ENCODE results near the gene YY1.
"Not testable (repeated sequence)": the region's sequence is repeated elsewhere in the genome, so short reads cannot be mapped to it uniquely, and the experiment has no call there.

Gene YY1

DNA sequence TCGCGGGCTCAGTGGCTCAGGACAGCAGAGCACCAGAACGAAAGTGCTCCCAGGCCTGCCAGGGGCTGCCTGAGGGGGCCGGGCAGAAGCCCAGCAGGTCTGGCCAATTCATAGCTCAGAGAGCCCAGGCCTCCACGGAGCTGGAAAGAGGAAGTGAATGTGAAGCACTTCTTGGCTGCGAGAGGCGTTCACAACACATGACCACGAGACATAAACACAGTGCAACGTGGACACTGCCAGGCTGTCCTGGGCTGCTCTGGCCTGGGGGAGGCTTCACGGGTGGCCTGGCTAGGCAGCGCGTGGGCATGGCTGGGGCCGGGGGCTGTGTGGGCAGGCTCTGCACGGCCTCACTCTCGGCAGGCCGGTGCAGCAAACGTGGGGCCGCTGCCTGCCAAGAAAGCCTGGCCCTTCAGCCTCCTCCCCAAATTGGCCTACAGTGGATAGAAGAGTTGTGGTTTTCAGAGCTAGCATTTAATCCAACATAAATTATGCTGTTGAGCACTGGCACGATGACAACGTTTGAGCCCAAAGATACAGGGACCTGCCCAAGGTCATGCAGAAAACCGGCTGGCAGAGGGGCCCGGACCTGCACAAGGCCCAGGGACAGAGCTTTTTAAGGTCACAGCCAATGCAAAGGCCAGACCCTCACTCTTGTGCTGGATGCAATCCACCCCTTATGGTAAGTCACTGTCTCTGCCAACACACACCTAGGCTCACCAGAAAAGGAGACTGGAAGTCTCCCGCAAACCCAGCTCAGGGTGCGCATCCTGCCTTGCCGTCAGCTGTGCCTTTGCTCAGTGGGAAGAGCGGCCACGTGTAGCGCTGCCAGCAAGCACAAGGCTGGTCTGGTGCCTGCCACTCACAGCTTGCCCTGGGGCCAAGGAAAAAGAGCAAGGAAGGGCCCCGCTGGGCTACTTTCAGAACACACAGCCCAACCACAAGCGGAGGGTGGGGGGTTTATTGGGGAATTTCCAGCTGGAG lies 58.7 kb downstream of the YY1 start:
- no peak for DNase-seq

DNA sequence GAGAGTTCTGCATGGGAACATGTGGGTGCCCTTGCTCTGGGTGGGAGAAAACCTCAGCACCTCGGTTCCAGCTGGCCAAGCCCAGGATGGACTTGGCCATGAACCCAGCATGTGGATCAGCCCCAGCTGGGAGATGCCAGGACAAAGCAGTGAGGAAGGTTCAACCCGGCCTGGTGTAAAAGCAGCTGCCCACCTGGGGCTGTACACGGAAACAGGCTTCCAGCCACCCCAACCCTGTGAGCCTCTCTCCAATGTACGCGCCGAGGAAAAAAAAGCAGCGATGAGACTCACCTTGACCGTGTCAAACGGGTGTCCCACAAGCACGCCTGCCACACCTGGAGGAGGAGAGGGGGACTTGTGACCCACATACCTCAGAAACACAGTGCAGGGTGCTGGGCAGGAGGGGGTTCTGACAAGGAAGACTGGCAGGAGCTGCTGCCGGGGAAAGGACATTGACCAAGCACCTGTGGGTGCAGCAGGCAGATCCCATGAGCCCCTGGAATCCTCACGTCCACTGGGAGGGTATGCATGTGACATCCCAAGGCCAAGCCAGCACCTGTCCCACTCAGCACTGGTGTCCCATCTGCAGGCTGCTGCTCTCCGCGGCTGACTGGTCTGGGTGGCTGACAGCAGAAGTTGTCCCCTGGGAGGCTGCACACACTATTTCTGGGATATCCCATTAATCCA lies 59.8 kb downstream of the YY1 start:
- DNase-seq = no peak

DNA sequence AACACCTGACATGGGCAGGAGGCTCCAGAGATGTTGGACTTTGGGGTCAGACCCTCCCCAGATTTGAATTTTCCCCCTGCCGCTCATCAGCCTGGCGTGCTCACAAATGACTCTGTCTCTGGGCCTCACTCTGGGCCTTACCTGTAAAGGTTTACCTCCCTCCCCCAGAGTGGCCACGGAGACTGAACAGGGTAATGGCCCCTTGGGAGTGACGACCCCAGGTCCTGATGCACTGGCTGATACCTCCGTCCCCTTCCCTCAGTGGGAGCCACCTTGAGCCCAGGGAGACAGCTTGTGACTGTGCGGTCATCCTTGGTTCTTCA lies 60.3 kb downstream of the YY1 start:
- DNase-seq = no peak

DNA sequence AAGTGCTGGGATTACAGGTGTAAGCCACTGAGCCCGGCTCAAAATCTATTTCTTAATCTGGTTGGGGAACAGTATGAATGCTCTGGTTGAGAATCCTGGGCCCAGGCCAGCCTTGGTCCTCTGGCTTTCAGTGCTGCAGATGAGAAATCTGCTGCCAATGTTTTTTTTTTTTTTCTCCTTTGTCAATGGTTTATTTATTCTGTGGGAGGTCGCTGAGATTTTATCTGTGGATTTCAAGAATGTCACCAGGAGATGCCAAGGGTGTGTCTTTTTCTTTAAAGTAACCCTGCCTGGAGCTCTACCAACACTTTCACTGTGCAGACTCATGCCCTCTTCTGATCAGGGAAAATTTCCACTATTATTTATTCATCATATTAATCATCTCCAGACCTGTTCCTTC lies 63.7 kb downstream of the YY1 start:
- DNase-seq = no peak

DNA sequence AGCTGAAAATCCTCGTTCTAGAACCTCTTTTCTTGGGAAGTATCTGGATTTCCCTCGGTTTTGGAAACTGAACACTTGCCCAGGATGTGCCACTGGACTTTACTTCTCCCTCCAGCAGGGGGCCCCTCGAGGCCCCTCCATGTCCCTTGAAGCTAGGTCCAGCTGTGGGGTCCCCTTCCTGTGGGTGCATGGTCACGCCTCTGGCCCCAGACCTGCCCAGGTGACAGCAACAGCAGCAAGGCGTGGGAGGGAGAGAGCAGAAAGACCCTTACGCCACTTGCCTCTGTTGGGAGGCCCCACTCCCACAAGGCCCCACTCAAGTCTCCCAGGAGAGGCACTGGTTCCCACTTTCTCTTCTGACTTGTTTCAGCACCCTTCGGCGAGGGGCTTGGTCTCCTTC lies 64.2 kb downstream of the YY1 start:
- DNase-seq = no peak

DNA sequence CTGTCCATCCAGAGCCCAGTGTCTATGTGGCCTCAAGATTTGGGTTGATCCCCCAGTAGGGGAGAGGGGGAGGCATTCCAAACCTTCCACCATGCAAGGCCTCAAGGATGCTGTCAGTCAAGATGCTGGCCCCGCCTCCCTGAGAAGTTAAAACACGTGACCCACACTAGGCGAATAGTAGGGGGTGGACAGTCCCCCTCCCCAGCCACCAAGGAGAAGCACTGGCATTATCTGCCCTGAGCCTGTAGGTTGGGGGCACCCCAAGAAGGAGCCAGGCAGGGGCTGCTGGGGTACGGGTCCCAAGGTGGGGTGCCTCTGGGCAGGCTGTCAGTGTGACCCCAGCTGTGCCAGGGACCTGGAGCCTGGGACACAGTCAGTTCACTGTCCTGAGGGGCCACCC lies 65.0 kb downstream of the YY1 start:
- DNase-seq = no peak

DNA sequence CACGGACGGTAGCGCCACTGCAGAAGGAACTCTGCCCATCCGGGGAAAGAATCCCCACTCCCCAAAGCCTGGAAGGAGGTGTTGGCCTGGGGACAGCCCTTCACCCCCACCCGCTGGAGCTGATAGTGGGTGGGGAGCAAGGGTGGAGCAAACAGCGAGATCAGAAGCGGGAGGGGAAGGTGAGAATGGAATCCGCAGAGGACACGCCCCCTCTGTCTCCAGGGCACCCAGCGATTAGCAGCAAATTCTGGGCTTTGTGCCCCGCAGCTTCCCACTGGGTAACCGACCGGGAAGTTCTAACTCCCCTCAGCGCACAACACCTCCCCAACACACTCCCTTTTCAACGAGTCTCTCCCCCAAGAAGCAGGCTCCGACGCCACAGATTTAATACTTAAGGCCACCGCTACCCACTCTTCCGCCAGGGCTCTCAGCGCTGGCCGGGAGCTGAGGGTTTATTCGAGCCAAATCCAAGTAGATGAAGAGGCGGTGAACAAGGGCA lies 65.9 kb downstream of the YY1 start:
- DNase-seq = peak; percentile 60

DNA sequence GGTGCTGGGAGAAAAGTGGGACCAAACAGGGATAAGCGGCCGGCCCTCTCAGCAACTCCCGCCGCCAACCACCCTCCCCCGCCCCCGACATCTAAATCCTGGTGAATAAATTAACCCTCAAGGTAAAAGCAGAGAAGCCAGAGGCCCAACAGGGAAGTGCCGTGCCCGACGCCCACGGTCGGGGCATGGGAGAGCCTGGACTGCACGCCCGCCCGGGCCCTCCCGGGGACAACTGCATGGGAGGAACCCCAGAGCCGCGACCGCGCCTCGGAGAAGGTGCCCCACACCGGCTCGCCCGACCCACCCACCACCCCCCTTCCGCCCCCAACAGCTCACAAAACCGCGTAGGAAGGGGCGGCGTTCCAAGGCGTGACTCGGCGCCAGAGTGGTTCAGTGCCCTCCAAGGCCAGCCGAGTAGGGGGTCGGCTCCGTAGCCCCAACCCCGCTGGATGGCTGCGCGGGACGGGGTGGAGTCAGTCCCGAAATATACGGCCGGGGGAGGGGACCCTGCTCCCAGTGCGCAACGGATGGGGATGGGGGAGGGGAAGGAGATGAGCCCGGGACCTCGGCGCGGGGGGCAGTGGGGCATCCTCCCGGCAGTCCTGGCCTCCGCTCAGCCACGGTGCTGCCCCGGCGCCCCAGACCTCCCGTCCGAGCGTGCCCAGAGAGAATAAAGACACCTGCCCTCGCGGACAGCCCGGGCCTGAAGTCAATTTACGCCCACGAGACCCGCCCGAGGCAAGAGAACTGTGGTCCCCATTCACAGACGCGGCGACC lies 66.6 kb downstream of the YY1 start:
- peak; percentile 44 for DNase-seq

DNA sequence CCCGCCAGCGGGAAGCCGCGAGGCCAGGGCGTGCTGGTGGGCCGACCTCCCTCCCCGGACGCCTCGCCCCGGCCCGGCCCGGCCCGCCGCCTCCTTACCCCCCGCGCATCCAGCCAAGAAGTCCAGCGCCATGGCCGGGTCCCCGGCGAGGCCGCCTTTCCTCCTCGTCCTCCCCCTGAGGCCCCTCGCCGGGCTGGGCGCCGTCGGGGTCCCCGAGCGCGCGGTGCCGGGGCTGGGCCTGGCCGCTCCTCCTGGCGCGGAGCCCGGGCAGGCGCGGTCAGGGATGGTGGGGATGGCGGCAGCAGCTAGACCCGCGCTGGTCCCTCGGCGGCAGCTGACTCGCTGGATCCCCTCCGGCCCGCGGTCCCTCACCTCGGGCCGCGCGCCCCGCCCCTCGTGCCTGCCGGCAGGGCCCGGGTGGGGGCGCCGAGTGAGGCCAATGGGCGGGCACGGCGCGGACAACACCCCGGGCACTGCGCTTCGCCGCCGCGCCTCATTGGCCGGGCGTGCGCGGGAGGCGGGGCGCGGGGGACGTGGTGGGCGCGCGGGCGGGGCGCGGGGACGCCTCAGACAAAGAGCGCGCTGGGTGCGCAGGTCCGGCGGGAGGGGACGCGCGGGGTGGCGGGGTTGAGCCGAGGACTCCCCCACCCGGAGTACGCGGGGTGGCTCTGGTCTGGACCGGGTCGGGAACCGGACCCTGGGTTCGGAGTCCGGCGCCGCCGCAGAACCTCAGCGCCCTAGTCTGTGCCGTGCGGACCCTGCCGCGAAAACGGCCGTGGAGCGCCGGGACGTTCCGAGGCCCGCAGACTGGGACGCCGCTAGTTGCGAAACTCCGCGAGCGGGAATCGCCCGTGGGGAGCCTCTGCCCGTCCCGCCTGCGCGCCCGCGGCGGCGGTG lies 67.4 kb downstream of the YY1 start, which contains the start of gene SLC25A29:
Gene SLC25A29 (minus strand): TSS at position 344 of the 897 bp plus-strand sequence. CDS start 212 bp downstream, at position 132.
- DNase-seq = peak; percentile 89

DNA sequence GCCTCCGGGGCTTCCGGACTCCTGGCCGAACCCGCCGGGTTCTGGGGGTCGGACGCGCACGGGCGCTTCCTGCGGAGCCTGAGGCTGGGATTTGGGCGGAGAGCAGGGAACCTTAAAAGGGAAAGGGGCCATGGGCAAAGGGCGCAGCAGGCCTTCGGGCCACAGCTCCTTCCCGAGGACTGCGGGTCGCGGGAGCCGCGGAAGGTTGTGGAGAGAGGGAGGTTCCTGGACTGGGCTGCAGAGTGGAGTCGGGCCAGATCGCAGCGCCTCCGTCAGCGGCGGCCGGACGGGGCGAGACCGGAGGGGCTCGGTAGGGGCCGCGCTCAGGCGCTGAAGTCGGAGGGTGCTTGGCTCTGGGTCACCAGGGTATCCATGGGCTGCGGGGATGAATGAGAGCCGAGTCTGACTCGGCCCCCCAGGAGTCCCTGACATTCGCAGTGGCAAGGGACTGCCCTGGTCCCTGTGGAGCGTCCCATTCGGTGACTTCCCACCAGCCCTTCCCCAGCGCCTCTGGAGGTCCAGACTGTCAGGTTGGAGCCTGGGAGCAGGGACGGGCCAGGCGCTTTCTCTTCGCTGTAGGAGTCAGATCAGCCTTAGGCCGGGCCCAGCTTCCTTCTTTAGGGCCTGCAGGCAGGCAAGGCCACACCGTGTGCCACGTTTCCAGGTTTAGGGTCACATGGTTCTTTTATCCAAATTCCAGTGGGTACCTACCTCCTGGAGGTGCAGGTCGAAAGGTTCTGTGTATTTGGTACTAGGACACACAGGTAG lies 68.2 kb downstream of the YY1 start:
- DNase-seq = peak; percentile 22

DNA sequence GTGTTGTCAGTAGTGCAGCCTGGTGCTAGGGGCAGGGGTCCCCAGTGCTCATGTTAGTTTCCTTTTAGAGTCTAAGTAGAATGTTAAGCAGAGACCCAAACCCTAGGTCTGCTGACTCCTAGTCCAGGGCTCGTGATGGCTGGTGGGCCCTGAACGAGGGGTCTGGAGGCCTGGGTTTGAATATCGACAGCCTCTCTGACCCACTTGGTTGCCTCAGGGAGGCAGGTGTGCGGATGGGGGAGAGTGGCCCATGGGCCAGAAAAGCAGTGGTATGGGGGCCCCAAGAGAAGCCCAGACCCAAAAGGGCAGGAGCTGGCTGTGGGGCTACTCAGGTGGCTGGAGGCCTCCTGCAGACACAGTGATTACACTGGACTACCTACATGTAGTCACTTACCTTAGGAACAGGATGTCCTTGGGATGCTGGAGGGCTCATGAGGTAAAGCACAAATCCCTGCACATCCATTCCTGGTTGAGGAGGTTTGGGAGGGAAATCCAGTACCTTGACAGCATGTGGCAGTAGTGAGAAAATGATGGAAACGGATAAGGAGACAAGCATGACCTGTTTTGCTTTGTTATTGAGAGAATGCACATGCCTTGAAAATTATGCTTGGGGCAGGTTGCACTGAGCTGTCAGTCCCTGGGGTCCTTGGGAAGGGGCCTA lies 69.0 kb downstream of the YY1 start:
- no peak for DNase-seq

DNA sequence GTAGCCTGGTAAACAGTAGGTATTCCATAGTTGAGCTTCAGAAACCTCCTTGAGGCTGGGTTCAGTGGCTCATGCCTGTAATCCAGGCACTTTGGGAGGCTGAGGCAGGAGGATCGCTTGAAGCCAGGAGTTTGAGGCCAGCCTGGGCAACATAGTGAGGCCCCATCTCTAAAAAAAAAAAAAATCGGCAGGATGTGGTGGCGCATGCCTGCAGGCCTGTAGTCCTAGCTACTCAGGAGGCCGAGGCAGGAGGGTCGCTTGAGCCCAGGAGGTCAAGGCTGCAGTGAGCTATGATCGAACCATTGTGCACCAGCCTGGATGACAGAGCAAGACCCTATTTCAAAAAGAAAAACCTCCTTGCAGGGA lies 69.5 kb downstream of the YY1 start:
- DNase-seq = not testable (repeated sequence)

DNA sequence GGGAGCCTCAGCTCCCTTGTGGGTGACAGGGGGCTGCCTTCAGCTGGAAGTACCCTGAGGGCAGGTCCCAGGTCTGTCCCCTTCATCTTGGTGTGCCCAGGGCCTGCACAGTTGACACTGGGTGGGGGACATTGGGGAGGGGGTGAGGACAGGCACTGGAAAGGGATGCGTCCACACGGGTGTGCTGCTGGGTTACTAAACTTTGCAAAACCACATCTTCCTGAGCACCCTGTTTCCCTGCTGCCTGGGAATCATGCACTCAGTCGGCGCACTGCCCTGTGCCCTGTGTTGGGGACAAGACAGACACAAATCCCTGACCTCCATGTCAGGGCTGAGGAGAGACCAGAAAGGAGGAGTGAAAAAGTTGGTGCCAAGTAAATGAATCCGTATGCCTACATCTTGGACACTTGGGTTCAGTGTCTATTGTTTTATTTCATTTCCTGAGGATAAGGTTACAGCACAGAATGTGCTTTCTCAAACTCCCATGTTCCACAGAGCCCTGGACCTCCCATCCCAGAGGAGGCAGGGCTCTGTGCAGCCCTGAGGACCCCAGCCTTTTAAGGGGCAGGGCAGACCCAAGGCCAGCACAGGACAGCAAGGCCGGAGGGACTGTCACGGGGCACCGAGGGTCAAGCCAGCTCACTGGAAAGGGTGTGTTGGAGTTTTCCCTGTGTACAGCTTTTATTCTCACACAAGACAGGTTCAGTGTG lies 70.2 kb downstream of the YY1 start:
- no peak for DNase-seq

DNA sequence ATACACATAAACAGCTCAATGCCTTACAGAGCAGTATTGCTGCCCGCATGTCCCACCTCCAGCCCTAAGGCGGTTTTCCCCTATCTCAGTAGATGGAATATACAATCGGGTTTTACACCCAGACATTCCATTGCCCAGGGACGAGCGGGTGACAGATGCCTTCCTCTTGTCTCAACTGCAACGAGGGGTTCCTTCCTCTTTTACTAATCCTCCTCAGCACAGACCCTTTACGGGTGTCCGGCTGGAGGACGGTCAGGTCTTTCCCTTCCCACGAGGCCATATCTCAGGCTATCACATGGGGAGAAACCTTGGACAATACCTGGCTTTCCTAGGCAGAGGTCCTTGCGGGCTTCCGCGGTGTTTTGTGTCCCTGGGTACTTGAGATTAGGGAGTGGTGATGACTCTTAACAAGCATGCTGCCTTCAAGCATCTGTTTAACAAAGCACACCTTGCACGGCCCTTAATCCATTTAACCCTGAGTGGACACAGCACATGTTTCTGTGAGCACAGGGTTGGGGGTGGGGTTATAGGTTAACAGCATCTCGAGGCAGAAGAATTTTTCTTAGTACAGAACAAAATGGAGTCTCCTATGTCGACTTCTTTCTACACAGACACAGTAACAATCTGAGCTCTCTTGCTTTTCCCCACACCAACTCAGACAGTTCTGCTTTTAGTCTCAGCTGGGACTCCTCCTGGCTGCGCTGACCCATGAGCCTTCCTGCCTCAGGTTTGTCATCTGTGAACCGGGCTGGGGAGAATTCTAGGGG lies 73.3 kb downstream of the YY1 start:
- not testable (repeated sequence) for DNase-seq

DNA sequence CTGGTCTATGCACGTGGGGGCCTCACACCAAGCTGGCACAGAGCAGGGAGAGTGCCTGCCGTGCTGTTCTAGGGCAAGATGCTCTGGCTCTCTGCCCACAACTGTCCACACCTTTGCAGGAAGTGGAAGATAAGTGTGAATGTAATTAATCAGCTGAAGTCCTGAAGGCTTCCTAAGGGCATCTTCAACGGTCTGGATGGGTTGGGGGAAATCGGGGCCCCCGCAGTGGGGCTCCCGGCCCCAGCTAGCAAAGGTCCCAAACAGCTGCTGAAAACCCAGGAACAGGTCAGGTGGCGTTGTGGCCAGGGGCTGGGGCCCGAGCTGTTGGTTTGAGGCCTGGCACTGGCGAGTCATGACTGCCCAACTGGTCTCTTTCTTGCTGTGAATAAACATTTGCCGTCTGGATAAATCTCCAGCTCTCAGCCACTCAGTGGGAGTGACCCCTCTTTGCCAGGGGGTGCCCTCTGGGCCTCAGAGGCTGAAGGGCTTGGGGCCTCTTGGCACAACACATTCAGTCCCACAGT lies 74.0 kb downstream of the YY1 start:
- DNase-seq = no peak

DNA sequence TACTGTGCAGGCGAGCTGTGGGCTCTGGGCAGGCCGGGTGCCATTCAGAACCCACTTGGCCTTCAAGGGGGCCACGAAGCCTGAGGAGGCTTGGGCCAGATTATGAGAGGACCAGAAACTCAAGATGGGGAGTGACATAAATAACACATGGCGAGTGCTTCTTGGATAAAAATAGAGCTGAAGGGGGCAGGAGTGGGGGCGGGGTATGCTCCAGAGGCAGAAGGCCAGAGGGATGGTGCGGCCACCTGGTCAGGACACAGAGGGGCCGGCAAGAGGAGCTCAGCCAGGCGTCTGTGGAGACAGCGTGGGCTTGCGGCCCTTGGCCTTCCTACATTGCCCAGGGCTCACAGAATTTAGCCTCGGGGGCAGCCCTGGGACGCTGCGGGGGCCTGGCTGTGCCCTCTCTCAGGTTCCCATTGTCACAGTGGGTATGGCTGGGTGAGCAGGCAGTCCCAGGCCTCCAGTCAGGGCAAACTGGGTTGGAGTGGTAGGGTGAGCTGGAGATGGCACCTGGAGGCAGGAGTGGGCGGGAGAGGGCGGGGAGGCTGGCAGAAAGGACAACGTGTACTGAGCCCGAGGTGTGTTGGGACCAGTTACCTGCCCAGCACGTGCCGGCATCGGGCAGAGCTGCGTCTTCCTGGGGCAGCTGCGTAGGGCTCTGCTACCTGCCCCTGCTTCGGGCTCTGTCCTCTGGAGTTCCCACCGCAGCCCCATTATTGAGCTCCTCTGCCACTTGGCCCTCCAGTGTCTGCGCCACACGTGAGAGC lies 74.7 kb downstream of the YY1 start:
- DNase-seq = no peak

DNA sequence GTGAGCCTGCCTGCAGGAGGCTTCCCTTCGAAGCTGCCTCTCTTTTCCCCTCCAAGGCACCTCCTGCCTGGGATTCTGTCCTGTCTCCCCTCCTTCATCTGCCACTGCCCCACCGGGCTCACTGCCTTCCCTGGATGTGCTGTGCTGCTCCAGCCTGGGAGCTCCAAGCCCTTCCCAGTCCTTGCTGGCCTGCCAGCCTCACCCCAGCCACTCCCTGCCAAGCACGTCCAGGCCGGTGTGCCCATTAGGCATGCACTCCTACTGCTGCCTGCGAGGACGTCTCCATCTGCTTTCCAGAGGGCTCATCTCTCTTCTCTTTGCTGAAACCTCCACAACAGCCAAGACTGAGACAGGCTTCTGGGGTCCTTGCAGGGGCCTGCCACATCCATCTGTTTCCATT lies 75.8 kb downstream of the YY1 start:
- DNase-seq = no peak

DNA sequence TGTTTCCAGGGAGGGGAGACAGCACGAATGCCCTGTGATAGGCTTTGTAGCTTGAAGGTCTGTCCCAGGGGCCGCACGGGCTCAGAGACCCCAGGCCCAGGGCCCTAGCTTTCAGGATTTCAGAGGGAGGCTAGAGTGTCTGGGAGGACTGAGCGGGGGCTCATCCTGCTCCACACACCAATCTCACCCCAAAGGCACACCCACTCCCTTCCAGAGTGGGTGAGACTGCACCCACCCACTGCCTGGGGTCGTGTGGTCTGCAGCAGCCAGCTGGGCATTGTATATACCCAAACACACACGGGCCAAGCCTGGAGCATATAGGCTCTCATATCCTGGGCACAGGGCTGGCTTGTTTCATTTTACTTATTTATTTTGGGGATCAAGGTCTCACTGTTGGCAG lies 78.4 kb downstream of the YY1 start:
- DNase-seq = no peak
